ENCODE results near the gene RYR3.

GRCh38 chr15:33580526-33580925 is 269.8 kb downstream of the RYR3 start:
- TF ChIP-seq CTCF (conservative IDR thresholded peaks at IDR 0.05; ENCODE audit: low read depth, low read length) (no peak), EZH2phosphoT487 (IDR thresholded peaks at IDR 0.05; ENCODE audit: borderline replicate concordance, low read length) (no peak), EZH2 (IDR thresholded peaks at IDR 0.05; ENCODE audit: low read length, unreplicated experiment) (no peak)
